CD4-positive, CD25-positive, alpha-beta regulatory T cell (primary cell): ENCODE data around the gene LIPA. TPM values are rescaled to one million over a fixed set of nuclear protein-coding genes. Genes with fewer than 3 reads are reported as not detected.

Source experiments
- ATAC-seq, 2 donors: fragments of 150-1000 bp; cut with Tn5 transposase; one replicate each; pipeline ENCODE4 v1.10.0; 2021; ENCODE audit warnings: low read depth in 2 of 2, moderate number of reproducible peaks in 2 of 2, moderate library complexity in 1 of 2
- DNase-seq, 3 donors: peaks; one replicate each; pipeline versions ENCODE4 v3.0.0 to v3.0.0-alpha.2; 2012 to 2022; ENCODE audit warnings: mixed read lengths in 1 of 3
- H3K27ac ChIP-seq: one replicate; pipeline ENCODE4 v1.7.0; 2013; ENCODE audit warnings: mild to moderate bottlenecking, low read length; ENCODE audit not compliant: insufficient read depth, poor library complexity, severe bottlenecking
- H3K27me3 ChIP-seq: one replicate; pipeline ENCODE4 v1.7.0; 2013; ENCODE audit warnings: low read length; ENCODE audit not compliant: control insufficient read depth, insufficient read depth
- H3K36me3 ChIP-seq: one replicate; pipeline ENCODE4 v1.7.0; 2013; ENCODE audit warnings: mild to moderate bottlenecking, low read length, moderate library complexity; ENCODE audit not compliant: control insufficient read depth, insufficient read depth
- H3K4me1 ChIP-seq: 2 replicates; pipeline ENCODE4 v1.7.0; 2013; ENCODE audit warnings: mild to moderate bottlenecking, low read length; ENCODE audit not compliant: insufficient read depth, control insufficient read depth, poor library complexity, severe bottlenecking
- H3K4me3 ChIP-seq: one replicate; pipeline ENCODE4 v1.7.0; 2013; ENCODE audit warnings: low read depth, mild to moderate bottlenecking, low read length, moderate library complexity
- H3K9me3 ChIP-seq, 2 experiments: 1 replicate in 1 of 2; 2 replicates in 1 of 2; pipeline ENCODE4 v1.7.0; 2013; ENCODE audit warnings: low read length in 2 of 2, mild to moderate bottlenecking in 1 of 2, moderate library complexity in 1 of 2; ENCODE audit not compliant: control insufficient read depth in 2 of 2
- H3K27ac Mint-ChIP-seq, 3 donors: one replicate each; pipeline ENCODE4 v1.8.0; 2020 to 2022; ENCODE audit warnings: mild to moderate bottlenecking in 3 of 3, mixed read lengths in 3 of 3, moderate library complexity in 2 of 3
- H3K27me3 Mint-ChIP-seq: one replicate; pipeline ENCODE4 v1.8.0; 2022; ENCODE audit warnings: mild to moderate bottlenecking, mixed read lengths
- H3K36me3 Mint-ChIP-seq: one replicate; pipeline ENCODE4 v1.8.0; 2020; ENCODE audit warnings: mixed read lengths
- H3K4me1 Mint-ChIP-seq, 4 donors: one replicate each; pipeline ENCODE4 v1.8.0; 2020 to 2022; ENCODE audit warnings: mixed read lengths in 4 of 4, mild to moderate bottlenecking in 1 of 4
- H3K4me3 Mint-ChIP-seq, 4 donors: one replicate each; pipeline ENCODE4 v1.8.0; 2020 to 2022; ENCODE audit warnings: mild to moderate bottlenecking in 4 of 4, mixed read lengths in 4 of 4, moderate library complexity in 3 of 4
- H3K9me3 Mint-ChIP-seq, 7 donors: one replicate each; pipeline ENCODE4 v1.8.0; 2020 to 2022; ENCODE audit warnings: mixed read lengths in 7 of 7, mild to moderate bottlenecking in 3 of 7, moderate library complexity in 2 of 7
- polyA plus RNA-seq, 4 donors: library from polyadenylated mRNA; unstranded; fragments of 300-500 nt; fragmentation: Illumina TruSeq; gene quantifications; one replicate each; pipeline ENCODE4 v1.2.3, GENCODE V29; 2021
- total RNA-seq: library from RNA; stranded (reverse); gene quantifications from one replicate; pipeline ENCODE4 v1.2.3, GENCODE V29; 2022

Gene LIPA
- total and polyA plus RNA-seq, 5 donors from 2014 or later, result 25.2 to 99.9 (median 92.2) TPM

DNA sequence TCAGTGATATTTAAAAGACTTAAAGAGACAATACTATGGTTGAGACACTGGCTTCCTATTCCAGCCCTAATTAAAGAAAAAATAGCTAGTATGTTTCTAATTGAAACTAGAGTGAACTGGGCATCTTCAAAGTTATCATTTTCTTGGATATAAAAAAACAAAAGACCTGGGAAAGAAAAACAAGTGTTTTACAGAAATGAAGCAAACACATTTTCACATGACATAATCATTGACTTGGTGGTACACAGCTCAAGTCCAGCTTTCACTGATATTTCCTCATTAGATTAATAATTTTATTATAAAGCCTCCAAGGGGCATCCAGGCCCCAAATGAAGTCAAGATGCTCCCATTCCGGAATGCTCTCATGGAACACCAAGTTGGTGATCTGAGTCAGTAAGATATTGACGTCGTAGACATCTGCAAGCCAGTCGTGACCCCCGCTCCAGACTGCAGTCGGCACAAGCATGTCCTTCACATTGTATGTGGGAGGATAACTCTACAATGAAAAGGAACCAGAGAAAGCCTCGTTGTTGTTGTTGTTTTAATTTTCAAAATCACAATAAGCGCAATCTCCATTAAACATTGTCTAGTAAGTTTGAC, 36.9 kb downstream of the LIPA start:
- H3K4me3 ChIP-seq, result no peak overlapping the region
- Mint-ChIP-seq H3K4me3 (peak overlapping the region in 1 of 4 donors; percentile 15), H3K27me3 (peaks cover 17% of the 10 kb centered on the region), H3K9me3 (no peaks in the 10 kb centered on the region), H3K36me3 (peaks cover 15% of the 10 kb centered on the region), H3K27ac (no peak overlapping the region), H3K4me1 (peaks cover 8 to 15% (median 10%) of the 10 kb centered on the region in 4 donors)
- DNase-seq, result no peak
- no peak for ATAC-seq
- H3K4me1 ChIP-seq, result peaks cover 7% of the 10 kb centered on the region
- peaks cover 15% of the 10 kb centered on the region for H3K36me3 ChIP-seq
- H3K9me3 ChIP-seq, result no peaks in the 10 kb centered on the region
- peaks cover 7% of the 10 kb centered on the region for H3K27me3 ChIP-seq
- no peak overlapping the region for H3K27ac ChIP-seq

- DNase-seq (peak in 2 of 3 donors; percentile 48 to 58), ATAC-seq (peak in 1 of 2 donors; percentile 49)
- peaks cover 30% of the 10 kb centered on the region for H3K27me3 Mint-ChIP-seq
- no peaks in the 10 kb centered on the region for H3K9me3 Mint-ChIP-seq
- peaks cover 9 to 15% (median 12%) of the 10 kb centered on the region in 4 donors for H3K4me1 Mint-ChIP-seq
- peaks cover 8% of the 10 kb centered on the region for H3K4me1 ChIP-seq
- H3K36me3 ChIP-seq, result peaks cover 13% of the 10 kb centered on the region
- peaks cover 15% of the 10 kb centered on the region for H3K27me3 ChIP-seq
- no peak overlapping the region for H3K4me3 ChIP-seq
- no peak overlapping the region for H3K27ac Mint-ChIP-seq
- no peak overlapping the region for H3K27ac ChIP-seq
- H3K9me3 ChIP-seq, result no peaks in the 10 kb centered on the region
- peaks cover 15% of the 10 kb centered on the region for H3K36me3 Mint-ChIP-seq
- no peak overlapping the region for H3K4me3 Mint-ChIP-seq
Measured at GRCh38 chr10:89213191-89213808, 38.3 kb downstream of the LIPA start.

- H3K27me3 ChIP-seq, result peaks cover 22% of the 10 kb centered on the region
- DNase-seq, result no peak
- H3K36me3 ChIP-seq, result peaks cover 13% of the 10 kb centered on the region
- peaks cover 23% of the 10 kb centered on the region for H3K4me1 ChIP-seq
- H3K4me1 Mint-ChIP-seq, result peaks cover 5 to 20% (median 15%) of the 10 kb centered on the region in 4 donors
- no peak overlapping the region for H3K4me3 ChIP-seq
- no peak overlapping the region for H3K27ac Mint-ChIP-seq
- peaks cover 51% of the 10 kb centered on the region for H3K27me3 Mint-ChIP-seq
- no peaks in the 10 kb centered on the region for H3K9me3 Mint-ChIP-seq
- peaks cover 13% of the 10 kb centered on the region for H3K36me3 Mint-ChIP-seq
- no peak overlapping the region for H3K27ac ChIP-seq
- H3K9me3 ChIP-seq, result no peaks in the 10 kb centered on the region
- no peak for ATAC-seq
- no peak overlapping the region for H3K4me3 Mint-ChIP-seq
Measured at GRCh38 chr10:89210794-89211425, 40.7 kb downstream of the LIPA start.

DNA sequence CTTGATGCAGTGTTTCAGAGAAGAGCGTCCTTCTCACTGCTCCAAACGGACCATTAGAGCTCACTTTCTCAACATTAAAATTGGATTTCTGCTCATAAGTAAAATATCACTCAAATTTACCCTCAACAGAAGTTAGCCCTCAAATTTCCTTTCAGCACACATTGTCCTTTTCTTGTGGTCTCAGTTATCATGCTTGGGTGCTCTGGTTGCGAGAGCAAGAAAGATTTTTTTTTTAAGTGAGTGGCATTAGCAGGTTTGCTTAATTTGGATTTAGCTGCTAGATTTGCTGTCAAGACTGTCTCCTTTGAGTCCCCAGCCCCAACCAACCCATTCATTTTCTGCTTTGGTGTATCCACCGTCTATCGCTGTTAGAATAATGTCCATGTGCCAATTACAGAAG, 41.9 kb downstream of the LIPA start:
- Mint-ChIP-seq H3K4me1 (peaks cover 5 to 20% (median 15%) of the 10 kb centered on the region in 4 donors), H3K9me3 (no peaks in the 10 kb centered on the region), H3K4me3 (peak overlapping the region in 1 of 4 donors; percentile 58), H3K27ac (no peak overlapping the region), H3K27me3 (peaks cover 59% of the 10 kb centered on the region), H3K36me3 (peaks cover 4% of the 10 kb centered on the region)
- H3K9me3 ChIP-seq, result no peaks in the 10 kb centered on the region
- no peak overlapping the region for H3K27ac ChIP-seq
- DNase-seq (no peak), ATAC-seq (no peak)
- H3K36me3 ChIP-seq, result peaks cover 4% of the 10 kb centered on the region
- peaks cover 23% of the 10 kb centered on the region for H3K4me1 ChIP-seq
- H3K27me3 ChIP-seq, result peaks cover 29% of the 10 kb centered on the region
- no peak overlapping the region for H3K4me3 ChIP-seq

DNA sequence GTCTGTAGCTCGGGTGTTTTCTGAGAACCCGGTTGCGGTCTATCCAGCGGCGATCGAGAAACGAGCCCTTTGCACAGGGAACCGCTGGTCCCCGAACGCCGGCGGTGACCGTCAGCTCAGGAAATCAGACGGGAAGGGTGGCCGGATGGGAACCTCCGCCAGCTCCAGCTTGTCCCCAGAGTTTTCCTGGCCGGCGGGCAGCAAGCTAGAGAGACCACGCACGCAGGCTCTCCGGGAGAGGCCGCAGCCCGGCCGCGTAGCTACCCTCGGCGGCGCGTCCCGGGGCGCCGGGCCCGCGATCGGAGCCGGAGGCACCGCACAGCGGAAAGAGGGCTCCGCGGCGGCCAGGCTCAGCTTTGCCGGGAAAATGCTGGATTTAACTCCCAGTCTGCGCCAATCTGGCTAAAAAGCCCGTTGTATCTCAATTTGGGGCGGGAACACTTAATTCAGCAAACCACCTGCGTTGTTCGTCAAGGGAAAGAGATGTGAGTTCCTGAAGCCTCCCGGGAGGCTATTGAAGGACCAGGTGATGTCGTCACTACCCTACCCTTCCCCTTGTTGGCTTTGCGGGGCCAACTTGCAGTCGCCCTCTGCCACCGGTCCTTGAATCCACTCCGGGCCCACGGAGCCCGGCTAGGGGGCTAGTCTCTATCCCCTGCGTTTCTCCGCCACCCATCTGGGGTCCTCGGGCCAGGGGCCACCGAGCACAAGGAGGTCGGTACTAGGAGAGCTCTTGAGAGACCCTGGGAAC, 43.6 kb downstream of the LIPA start:
- ATAC-seq, result no peak
- H3K4me3 ChIP-seq, result peak overlapping the region; percentile 89
- peaks cover 23% of the 10 kb centered on the region for H3K4me1 ChIP-seq
- Mint-ChIP-seq H3K27ac (peak overlapping the region in 2 of 3 donors; percentile 13 to 82), H3K4me1 (peaks cover 5 to 20% (median 14%) of the 10 kb centered on the region in 4 donors), H3K36me3 (no peaks in the 10 kb centered on the region), H3K27me3 (peaks cover 59% of the 10 kb centered on the region), H3K4me3 (peak overlapping the region; percentile 72 to 95 (median 88)), H3K9me3 (no peaks in the 10 kb centered on the region)
- no peaks in the 10 kb centered on the region for H3K9me3 ChIP-seq
- H3K27ac ChIP-seq, result no peak overlapping the region
- H3K27me3 ChIP-seq, result peaks cover 37% of the 10 kb centered on the region
- DNase-seq, result peak in 1 of 3 donors; percentile 2
- H3K36me3 ChIP-seq, result no peaks in the 10 kb centered on the region

GRCh38 chr10:89207181-89207800, 44.3 kb downstream of the LIPA start, which contains the start of gene CH25H:
TSS of gene CH25H (minus strand) at chr10:89207317. CDS start at chr10:89207292, 25 bp downstream.
- Mint-ChIP-seq H3K4me3 (peak within 1 kb of the TSS; percentile 72 to 95 (median 88)), H3K36me3 (no peaks in the 10 kb centered on the region), H3K27me3 (peaks cover 59% of the 10 kb centered on the region), H3K27ac (peak within 1 kb of the TSS; percentile 79 to 92 (median 82)), H3K9me3 (no peaks in the 10 kb centered on the region), H3K4me1 (peaks cover 5 to 20% (median 14%) of the 10 kb centered on the region in 4 donors)
- no peak within 1 kb of the TSS for H3K27ac ChIP-seq
- DNase-seq (peak; percentile 27 to 53 (median 37)), ATAC-seq (peak; percentile 44 to 56)
- H3K4me3 ChIP-seq, result peak within 1 kb of the TSS; percentile 89
- H3K9me3 ChIP-seq, result no peaks in the 10 kb centered on the region
- peaks cover 23% of the 10 kb centered on the region for H3K4me1 ChIP-seq
- no peaks in the 10 kb centered on the region for H3K36me3 ChIP-seq
- peaks cover 38% of the 10 kb centered on the region for H3K27me3 ChIP-seq
